K562 (cell line): ENCODE results near the gene KLHL22. TPM values are rescaled to one million over a fixed set of nuclear protein-coding genes. Genes with fewer than 3 reads are reported as not detected.
A peak's percentile ranks its signal among the peaks of the same experiment; 100 is the strongest.

Source experiments
- CEBPZ ChIP-seq: fragments of 150-350 bp; IDR thresholded peaks from 2 replicates; pipeline ENCODE4 v1.6.1; 2014; ENCODE audit warnings: low read depth, mild to moderate bottlenecking, low read length, borderline replicate concordance
- CTCF ChIP-seq, 3 experiments: IDR thresholded peaks in 2 of 3; conservative IDR thresholded peaks in 1 of 3; 2 replicates each; pipeline ENCODE4 v1.5.1; 2011 to 2012; ENCODE audit warnings: low read length in 3 of 3, mild to moderate bottlenecking in 3 of 3, control low read depth in 2 of 3, improper control_type of control experiment in 1 of 3, inconsistent platforms in 1 of 3, low read depth in 1 of 3, mixed read lengths in 1 of 3, moderate library complexity in 1 of 3; ENCODE audit not compliant: insufficient read depth in 2 of 3
- FOXO4 ChIP-seq: fragments of 450-650 bp; formaldehyde crosslinking; IDR thresholded peaks from 2 replicates; pipeline ENCODE4 v1.4.0; 2020; ENCODE audit warnings: mild to moderate bottlenecking, moderate library complexity
- POLR2G ChIP-seq: fragments of 200-400 bp; formaldehyde crosslinking; IDR thresholded peaks from 2 replicates; pipeline ENCODE4 v1.6.1; 2017; ENCODE audit warnings: low read depth, mild to moderate bottlenecking, antibody characterized with exemption, low read length, moderate library complexity
- POLR3A ChIP-seq: IDR thresholded peaks from 2 replicates; pipeline ENCODE4 v1.6.1; 2011; ENCODE audit warnings: borderline replicate concordance, mild to moderate bottlenecking, moderate library complexity; ENCODE audit not compliant: insufficient read length, insufficient read depth; ENCODE audit errors: extremely low read depth
- RBM25 ChIP-seq: fragments of 200-400 bp; formaldehyde crosslinking; IDR thresholded peaks from 2 replicates; pipeline ENCODE4 v1.6.1; 2018; ENCODE audit warnings: low read length, low read depth, moderate library complexity; ENCODE audit not compliant: severe bottlenecking
- SRF ChIP-seq, 2 experiments: fragments of 250-450, 450-650 bp in 1 of 2; sonication (Bioruptor Pico) in 1 of 2; sonication (generic) in 1 of 2; formaldehyde crosslinking; IDR thresholded peaks; 2 replicates each; pipeline versions ENCODE4 v1.5.0 to v1.5.1; 2020 to 2022; ENCODE audit warnings: mild to moderate bottlenecking in 1 of 2, missing genetic modification reagents in 1 of 2
- THRB ChIP-seq: fragments of 450-650 bp; formaldehyde crosslinking; conservative IDR thresholded peaks from 2 replicates; pipeline ENCODE4 v1.4.0; 2022; ENCODE audit warnings: mild to moderate bottlenecking, missing genetic modification characterization
- ZNF785 ChIP-seq: fragments of 250-450 bp; sonication (Bioruptor Pico); IDR thresholded peaks from 2 replicates; pipeline ENCODE4 v1.4.0; 2020; ENCODE audit warnings: mild to moderate bottlenecking
- polyA plus RNA-seq, 8 experiments: library from polyadenylated mRNA; depleted of rRNA in 4 of 8; stranded (reverse) in 5 of 8; unstranded in 3 of 8; fragments of >200 nt; fragmentation: Nextera tagmentation in 2 of 8; fragmentation: Illumina TruSeq in 1 of 8; extraction: Ambion mirVana in 2 of 8; extraction: Trizol in 1 of 8; gene quantifications; 2 replicates each; pipeline versions ENCODE4 v1.2.1 to v1.2.3, GENCODE V29; 2011 to 2014; ENCODE audit warnings: inconsistent platforms in 1 of 8, missing spikeins in 1 of 8
- total RNA-seq, 7 experiments: library from RNA; depleted of rRNA in 6 of 7; stranded (reverse); fragments of >200 nt in 6 of 7; fragmentation: Illumina TruSeq in 2 of 7; extraction: Trizol in 2 of 7; gene quantifications; 2 replicates each; pipeline versions ENCODE4 v1.2.1 to v1.2.3, GENCODE V29; 2011 to 2021; ENCODE audit warnings: low replicate concordance in 1 of 7

Gene KLHL22
- total and polyA plus RNA-seq, 9 of the 15 experiments (the other 6 are each of a cell fraction or from before 2014, with no cell fraction given), result 1.3 to 25.6 (median 15.2) TPM

GRCh38 chr22:20449819-20450550 lies 45.6 kb downstream of the KLHL22 start (continued):
- TF ChIP-seq FOXO4 (peak; percentile 78; the same call in 1 of the 2 replicates), ZNF785 (CRISPR knock-in tag) (no peak), POLR3A (no peak), CTCF (IDR thresholded peaks at IDR 0.05 in 2 of 3, conservative IDR thresholded peaks at IDR 0.05 in 1 of 3; ENCODE audit: insufficient read depth in 2 of 3, low read depth in 1 of 3, low read length in 3 of 3) (0 out of 6 replicates have a peak, but pooled peaks of 1 of the 3 experiments have one; percentile 10), CEBPZ (no peak), THRB (CRISPR knock-in tag) (no peak), POLR2G (peak; percentile 61), SRF (CRISPR knock-in tag; IDR thresholded peaks at IDR 0.05) (no peak), RBM25 (no peak)
